NCI-H524 (cell line): ENCODE results near the gene GIMAP8.
"Not testable (repeated sequence)": the region's sequence is repeated elsewhere in the genome, so short reads cannot be mapped to it uniquely, and the experiment has no call there.

Source experiments
- DNase-seq, 2 experiments: peaks; one replicate each; lab custom pipeline; 2025; lab: John Stamatoyannopoulos, UW

GIMAP8 gene

GRCh38 chr7:150514748-150515222 is 64.4 kb downstream of the GIMAP8 start, which contains the start of gene GIMAP7:
Gene GIMAP7, plus strand, starts transcription at chr7:150514872. Its CDS starts 5,103 bp downstream, at chr7:150519975.
- DNase-seq: no peak

GRCh38 chr7:150515248-150516147 is 65.1 kb downstream of the GIMAP8 start:
- no peak for DNase-seq

GRCh38 chr7:150516956-150517745 is 66.7 kb downstream of the GIMAP8 start:
- DNase-seq: no peak

- no peak for DNase-seq
These were observed 68.9 kb downstream of the GIMAP8 start for GRCh38 chr7:150519310-150519709.

GRCh38 chr7:150520145-150520544 is 69.7 kb downstream of the GIMAP8 start:
- DNase-seq: no peak

GRCh38 chr7:150522931-150523330 is 72.5 kb downstream of the GIMAP8 start:
- not testable (repeated sequence) for DNase-seq

GRCh38 chr7:150524018-150524417 is 73.6 kb downstream of the GIMAP8 start:
- DNase-seq: no peak
